GM19099 (cell line): Measurements from ENCODE around the gene TAS1R3.

ENCODE experiments used
- POLR2A ChIP-seq: IDR thresholded peaks from 3 replicates; pipeline ENCODE4 v1.6.1; 2011; ENCODE audit warnings: low read depth; ENCODE audit not compliant: insufficient read length; ENCODE audit errors: extremely low read depth

Gene TAS1R3

DNA sequence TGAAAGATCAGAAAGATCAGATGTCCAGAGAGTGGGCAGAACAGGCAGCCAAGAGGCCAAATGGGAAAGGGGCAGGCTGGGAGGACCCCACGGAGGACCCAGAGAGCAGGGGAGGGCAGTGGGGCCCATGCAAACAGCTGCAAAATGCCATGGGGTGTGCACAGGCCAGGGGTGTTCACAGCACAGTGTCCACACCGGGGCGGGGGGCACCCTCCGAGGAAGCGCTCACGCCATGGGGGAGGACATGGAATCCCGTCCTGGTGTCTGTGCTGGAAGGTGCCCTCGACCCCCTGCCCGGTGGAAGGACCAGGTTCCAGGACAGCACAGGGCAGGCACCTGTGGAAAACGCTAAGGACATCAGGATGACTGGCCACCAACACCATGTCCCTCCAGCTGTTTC, 8.1 kb upstream of the TAS1R3 start:
- TF ChIP-seq POLR2A, result no peak

DNA sequence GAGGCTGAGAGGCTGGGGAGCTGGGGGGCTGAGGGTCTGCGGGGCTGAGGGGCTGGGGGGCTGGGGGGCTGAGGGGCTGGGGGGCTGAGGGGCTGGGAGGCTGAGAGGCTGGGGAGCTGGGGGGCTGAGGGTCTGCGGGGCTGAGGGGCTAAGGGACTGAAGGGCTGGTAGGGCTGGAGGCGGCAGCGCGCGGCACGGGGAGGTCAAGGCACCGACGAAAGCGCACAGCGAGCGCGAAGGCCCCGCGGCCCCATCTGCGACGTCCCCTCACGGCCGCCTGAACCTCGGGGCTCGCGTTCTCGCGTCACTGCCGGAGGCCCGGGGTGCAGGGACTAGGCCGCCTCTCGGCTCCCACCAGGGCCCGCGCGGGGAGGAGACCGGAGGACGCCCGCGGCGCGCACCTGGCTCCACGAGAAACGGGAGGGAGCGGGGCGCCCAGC, 7.0 kb upstream of the TAS1R3 start:
- TF ChIP-seq POLR2A, result no peak

DNA sequence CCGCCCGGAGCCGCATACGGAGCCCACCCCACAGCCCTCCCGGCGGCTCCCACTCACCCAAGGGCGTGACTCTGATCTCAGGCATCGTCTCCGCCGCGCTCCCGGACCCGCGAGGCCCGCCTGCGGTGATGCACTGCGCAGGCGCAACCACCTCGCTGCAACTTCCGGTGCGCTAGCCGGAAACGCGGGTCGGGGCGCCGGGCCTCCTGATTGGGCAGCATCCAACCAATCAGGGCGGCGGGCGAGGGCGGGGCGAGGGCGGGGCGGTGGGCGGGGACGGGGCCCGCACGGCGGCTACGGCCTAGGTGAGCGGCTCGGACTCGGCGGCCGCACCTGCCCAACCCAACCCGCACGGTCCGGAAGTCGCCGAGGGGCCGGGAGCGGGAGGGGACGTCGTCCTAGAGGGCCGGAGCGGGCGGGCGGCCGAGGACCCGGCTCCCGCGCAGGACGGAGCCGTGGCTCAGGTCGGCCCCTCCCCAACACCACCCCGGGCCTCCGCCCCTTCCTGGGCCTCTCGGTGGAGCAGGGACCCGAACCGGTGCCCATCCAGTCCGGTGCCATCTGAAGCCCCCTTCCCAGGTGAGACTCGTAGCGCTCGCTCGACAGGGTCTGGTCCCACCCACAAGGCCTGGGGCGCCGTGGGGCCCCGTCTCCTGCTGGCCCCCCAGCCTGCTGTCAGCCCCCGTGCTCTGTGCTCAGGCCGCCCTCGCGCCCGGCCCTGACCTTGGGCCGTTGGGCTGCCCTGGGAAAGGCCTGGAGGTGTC, 6.4 kb upstream of the TAS1R3 start, which contains the start of the genes CPTP and INTS11:
CPTP (plus strand) TSS at position 279 of the 764 bp plus-strand sequence. CDS start 2,109 bp downstream, outside the sequence.
INTS11 (minus strand) TSS at position 137 of the 764 bp plus-strand sequence; CDS start at position 85, 52 bp downstream.
- TF ChIP-seq POLR2A, result peak; percentile 91

DNA sequence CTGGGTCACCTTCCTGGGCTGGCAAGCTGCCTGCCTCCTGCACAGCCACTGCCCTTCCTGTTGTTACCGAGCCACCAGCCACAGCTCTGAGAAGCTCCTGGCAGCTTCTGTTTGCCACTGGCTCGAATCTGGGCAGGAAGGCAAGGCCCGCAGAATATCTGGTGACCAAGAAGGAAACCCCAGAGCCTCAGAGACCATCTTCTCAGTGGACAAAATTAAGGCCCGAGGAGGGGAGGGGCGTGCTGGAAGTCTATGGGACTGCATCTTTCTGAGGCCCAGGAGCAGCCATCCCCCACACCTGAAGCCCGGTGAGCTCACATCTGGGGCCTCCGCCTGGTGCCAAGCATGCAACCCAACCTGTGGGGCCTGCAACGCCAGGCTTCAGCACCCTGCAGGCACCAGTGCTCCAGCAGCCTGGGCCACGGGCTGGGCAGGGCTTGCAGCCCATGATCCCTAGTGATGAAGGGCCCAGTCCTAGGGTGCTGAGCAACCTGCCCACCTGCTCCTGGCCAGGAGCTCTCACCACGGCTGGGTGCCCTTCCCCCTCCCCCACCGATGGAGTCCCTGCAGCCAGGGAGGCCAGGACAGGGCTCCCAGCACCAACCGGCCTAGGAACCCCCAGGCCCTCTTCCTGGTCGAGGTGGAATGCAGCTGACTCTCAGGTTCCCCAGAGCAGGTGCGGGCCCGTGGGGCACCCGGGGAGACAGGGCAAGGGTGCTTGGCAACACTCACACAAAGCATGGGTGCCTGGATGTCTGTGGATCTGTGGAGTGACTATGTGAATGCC, 5.6 kb upstream of the TAS1R3 start:
- no peak for TF ChIP-seq POLR2A

DNA sequence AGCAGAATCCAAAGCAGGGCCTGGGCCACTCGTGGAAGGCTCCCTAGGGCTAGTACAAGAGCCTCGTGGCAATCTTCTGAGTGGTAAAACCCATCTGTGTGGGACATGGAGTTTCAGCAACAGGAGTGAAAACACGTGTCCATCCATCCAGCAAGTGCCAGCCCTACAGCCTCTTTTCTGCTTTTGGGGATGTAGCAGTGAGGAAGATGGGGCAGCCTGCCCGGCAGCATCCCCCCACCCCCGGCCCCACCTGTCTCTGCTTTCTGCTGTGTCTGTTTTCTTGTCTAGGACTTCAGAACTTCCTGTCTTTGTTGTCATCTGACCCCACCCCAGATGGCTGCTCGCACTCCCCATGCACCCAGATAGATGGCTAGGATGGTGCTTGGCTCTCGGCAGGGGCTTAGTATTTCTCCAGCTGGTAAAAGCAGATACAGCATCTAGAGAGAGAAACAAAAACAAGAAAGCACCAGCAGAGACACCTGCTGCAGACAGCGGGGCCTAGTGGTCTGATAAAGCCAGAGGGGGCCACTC, 4.9 kb upstream of the TAS1R3 start:
- TF ChIP-seq POLR2A, result no peak

DNA sequence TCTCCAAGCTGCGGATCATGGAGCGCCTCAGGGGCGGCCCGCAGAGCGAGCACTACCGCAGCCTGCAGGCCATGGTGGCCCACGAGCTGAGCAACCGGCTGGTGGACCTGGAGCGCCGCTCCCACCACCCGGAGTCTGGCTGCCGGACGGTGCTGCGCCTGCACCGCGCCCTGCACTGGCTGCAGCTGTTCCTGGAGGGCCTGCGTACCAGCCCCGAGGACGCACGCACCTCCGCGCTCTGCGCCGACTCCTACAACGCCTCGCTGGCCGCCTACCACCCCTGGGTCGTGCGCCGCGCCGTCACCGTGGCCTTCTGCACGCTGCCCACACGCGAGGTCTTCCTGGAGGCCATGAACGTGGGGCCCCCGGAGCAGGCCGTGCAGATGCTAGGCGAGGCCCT, 3.8 kb upstream of the TAS1R3 start:
- TF ChIP-seq POLR2A, result no peak

DNA sequence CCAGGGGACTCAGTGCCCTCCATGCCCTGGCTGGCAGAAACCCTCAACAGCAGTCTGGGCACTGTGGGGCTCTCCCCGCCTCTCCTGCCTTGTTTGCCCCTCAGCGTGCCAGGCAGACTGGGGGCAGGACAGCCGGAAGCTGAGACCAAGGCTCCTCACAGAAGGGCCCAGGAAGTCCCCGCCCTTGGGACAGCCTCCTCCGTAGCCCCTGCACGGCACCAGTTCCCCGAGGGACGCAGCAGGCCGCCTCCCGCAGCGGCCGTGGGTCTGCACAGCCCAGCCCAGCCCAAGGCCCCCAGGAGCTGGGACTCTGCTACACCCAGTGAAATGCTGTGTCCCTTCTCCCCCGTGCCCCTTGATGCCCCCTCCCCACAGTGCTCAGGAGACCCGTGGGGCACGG, 2.8 kb upstream of the TAS1R3 start:
- no peak for TF ChIP-seq POLR2A

DNA sequence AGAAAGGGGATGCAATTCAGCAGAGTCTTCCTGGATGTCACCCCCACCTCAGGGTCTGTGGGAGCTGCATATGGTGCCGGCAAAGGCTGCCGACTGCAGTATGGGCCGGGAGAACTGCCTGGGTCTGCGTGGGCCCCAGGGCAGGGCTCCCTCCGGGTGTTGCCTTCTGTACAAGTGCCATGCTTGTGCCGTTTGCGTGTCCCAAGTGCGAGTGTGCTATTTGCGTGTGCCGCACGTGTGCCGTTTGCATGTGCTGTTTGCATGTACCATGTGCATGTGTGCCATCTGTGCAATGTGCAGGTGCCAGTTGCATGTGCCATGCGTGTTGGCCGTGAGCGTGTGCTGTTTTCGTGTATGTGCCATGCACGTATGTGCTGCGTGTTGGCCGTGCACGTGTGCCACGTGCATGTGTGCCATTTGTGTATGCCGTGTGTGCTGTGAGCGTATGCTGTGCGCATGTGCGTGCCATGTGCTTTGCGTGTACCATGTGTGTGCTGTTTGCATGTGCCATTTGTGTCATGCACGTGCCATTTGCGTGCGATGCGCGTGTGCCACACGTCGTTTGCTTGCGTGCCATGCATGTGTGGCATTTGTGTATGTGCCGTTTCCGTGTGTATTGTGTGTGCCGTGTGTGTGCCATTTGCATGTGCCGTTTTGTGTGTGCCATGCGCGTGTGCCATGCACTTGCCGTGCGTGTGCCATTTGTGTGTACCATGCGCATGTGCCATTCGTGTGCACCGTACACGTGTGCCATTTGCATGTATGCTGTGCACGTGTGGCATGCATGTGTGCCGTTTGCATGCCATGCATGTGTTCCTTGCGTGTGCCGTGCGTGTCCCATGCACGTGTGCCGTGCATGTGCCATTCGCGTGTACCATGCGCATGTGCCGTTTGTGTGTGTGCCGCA, 1.5 kb upstream of the TAS1R3 start:
- TF ChIP-seq POLR2A, result no peak

DNA sequence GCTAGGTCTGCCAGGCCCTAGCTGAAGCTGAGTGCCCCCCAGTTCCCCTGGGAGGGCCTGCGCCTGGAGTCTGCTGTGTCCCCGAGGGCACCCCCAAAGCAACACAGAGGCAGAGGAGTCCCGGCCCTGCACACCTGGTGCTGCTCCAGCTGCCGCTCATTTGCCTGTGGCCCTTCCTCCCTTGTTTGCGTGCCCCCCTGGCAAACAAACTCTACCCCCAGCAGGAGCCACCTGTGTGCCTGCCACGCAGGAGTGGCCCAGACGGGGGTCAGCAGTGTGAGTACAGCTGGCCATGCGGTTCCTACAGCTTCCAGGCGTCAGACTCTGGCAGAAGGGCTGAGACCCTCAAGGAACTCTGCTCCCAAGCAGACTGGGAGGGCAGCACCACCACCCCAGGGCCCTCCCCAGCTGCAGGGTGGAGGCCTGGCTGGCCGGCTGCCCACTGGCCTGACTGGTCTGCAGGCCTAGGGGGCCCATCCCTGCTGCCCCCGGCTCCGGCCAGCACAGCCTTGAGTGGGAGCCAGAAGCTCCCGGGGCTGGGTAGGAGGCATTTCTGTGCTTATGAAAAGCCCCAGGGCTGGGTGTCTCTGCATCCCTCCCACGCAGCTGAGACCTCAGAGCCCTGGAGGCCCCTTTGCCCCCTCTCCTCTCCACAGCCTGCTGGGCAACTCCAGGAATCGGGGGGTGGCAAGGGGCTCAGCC, 563 bp upstream of the TAS1R3 start:
- TF ChIP-seq POLR2A, result no peak

DNA sequence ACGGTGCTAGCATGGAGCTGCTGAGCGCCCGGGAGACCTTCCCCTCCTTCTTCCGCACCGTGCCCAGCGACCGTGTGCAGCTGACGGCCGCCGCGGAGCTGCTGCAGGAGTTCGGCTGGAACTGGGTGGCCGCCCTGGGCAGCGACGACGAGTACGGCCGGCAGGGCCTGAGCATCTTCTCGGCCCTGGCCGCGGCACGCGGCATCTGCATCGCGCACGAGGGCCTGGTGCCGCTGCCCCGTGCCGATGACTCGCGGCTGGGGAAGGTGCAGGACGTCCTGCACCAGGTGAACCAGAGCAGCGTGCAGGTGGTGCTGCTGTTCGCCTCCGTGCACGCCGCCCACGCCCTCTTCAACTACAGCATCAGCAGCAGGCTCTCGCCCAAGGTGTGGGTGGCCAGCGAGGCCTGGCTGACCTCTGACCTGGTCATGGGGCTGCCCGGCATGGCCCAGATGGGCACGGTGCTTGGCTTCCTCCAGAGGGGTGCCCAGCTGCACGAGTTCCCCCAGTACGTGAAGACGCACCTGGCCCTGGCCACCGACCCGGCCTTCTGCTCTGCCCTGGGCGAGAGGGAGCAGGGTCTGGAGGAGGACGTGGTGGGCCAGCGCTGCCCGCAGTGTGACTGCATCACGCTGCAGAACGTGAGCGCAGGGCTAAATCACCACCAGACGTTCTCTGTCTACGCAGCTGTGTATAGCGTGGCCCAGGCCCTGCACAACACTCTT, 1.1 kb downstream of the TAS1R3 start:
- TF ChIP-seq POLR2A, result no peak

DNA sequence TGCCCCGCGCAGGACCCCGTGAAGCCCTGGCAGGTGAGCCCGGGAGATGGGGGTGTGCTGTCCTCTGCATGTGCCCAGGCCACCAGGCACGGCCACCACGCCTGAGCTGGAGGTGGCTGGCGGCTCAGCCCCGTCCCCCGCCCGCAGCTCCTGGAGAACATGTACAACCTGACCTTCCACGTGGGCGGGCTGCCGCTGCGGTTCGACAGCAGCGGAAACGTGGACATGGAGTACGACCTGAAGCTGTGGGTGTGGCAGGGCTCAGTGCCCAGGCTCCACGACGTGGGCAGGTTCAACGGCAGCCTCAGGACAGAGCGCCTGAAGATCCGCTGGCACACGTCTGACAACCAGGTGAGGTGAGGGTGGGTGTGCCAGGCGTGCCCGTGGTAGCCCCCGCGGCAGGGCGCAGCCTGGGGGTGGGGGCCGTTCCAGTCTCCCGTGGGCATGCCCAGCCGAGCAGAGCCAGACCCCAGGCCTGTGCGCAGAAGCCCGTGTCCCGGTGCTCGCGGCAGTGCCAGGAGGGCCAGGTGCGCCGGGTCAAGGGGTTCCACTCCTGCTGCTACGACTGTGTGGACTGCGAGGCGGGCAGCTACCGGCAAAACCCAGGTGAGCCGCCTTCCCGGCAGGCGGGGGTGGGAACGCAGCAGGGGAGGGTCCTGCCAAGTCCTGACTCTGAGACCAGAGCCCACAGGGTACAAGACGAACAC, 1.8 kb downstream of the TAS1R3 start:
- TF ChIP-seq POLR2A, result no peak

DNA sequence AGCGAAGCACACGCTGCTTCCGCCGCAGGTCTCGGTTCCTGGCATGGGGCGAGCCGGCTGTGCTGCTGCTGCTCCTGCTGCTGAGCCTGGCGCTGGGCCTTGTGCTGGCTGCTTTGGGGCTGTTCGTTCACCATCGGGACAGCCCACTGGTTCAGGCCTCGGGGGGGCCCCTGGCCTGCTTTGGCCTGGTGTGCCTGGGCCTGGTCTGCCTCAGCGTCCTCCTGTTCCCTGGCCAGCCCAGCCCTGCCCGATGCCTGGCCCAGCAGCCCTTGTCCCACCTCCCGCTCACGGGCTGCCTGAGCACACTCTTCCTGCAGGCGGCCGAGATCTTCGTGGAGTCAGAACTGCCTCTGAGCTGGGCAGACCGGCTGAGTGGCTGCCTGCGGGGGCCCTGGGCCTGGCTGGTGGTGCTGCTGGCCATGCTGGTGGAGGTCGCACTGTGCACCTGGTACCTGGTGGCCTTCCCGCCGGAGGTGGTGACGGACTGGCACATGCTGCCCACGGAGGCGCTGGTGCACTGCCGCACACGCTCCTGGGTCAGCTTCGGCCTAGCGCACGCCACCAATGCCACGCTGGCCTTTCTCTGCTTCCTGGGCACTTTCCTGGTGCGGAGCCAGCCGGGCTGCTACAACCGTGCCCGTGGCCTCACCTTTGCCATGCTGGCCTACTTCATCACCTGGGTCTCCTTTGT, 2.6 kb downstream of the TAS1R3 start:
- no peak for TF ChIP-seq POLR2A
